Suprapubic skin (tissue), 4 donors: ENCODE results near the gene SLC25A42.

Experiments used
- CTCF ChIP-seq, 2 donors: fragments of 200-600 bp in 1 of 2; fragments of 450-650 bp in 1 of 2; sonication (generic) in 1 of 2; IDR thresholded peaks; one replicate each; pipeline ENCODE4 v1.5.1; 2016 to 2019; ENCODE audit warnings: antibody characterized with exemption in 2 of 2, mild to moderate bottlenecking in 1 of 2, moderate library complexity in 1 of 2
- POLR2A ChIP-seq, 2 donors: fragments of 450-650 bp; IDR thresholded peaks; one replicate each; pipeline ENCODE4 v1.6.1; 2017; ENCODE audit warnings: antibody characterized with exemption in 2 of 2, mild to moderate bottlenecking in 2 of 2, moderate library complexity in 2 of 2
- POLR2AphosphoS5 ChIP-seq, 3 donors: sonication (generic); formaldehyde crosslinking; IDR thresholded peaks; one replicate each; pipeline ENCODE4 v1.6.1; 2017; ENCODE audit warnings: antibody characterized with exemption in 3 of 3

DNA sequence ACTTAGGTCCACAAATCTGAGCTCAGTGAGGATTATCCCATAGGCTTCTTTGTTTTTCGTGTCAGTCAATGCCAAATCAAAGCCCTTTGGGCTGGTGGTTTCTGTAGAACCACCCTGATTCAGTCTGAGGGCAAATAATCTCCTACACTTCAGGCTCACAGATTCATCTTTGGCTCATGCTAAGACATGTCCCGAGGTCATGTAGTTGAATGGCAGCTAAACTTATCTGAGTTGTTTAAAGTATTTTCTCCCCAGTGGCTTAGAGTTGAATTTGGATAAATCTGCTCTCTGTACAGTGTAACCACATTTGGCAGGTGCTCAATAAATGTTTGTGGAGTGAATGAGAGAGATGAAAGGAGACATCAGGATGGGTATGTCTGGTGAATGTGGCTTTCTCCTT lies 13.1 kb upstream of the SLC25A42 start:
- TF ChIP-seq POLR2A (IDR thresholded peaks at IDR 0.05) (no peak), CTCF (IDR thresholded peaks at IDR 0.05) (no peak), POLR2AphosphoS5 (IDR thresholded peaks at IDR 0.05) (no peak)
